DND-41 (cell line): Measurements from ENCODE around the gene EMC10.
"Not testable (repeated sequence)": the region's sequence is repeated elsewhere in the genome, so short reads cannot be mapped to it uniquely, and the experiment has no call there.

ENCODE experiments used
- ATAC-seq: fragments of 200-7000 bp; cut with Tn5 transposase; 3 replicates; pipeline ENCODE4 v1.9.1; 2021; ENCODE audit warnings: low read depth; ENCODE audit not compliant: insufficient read depth
- DNase-seq: peaks from one replicate; pipeline ENCODE4 v3.0.0-alpha.2; 2020
- H2AFZ ChIP-seq: 2 replicates; pipeline ENCODE4 v1.6.0; 2012; ENCODE audit warnings: low read depth, low read length
- H3K27ac ChIP-seq: 2 replicates; pipeline ENCODE4 v1.5.1; 2012; ENCODE audit warnings: low read length, inconsistent platforms
- H3K27me3 ChIP-seq: fragments of 200-600 bp; sonication (generic); 2 replicates; pipeline ENCODE4 v1.6.0; 2012; ENCODE audit warnings: low read length, mild to moderate bottlenecking, inconsistent platforms; ENCODE audit not compliant: insufficient read depth, poor library complexity
- H3K36me3 ChIP-seq: 2 replicates; pipeline ENCODE4 v1.5.1; 2012; ENCODE audit warnings: low read length, inconsistent platforms; ENCODE audit not compliant: insufficient read depth
- H3K4me1 ChIP-seq: 2 replicates; pipeline ENCODE4 v1.5.1; 2012; ENCODE audit warnings: mild to moderate bottlenecking, low read length; ENCODE audit not compliant: insufficient read depth
- H3K4me2 ChIP-seq: 2 replicates; pipeline ENCODE4 v1.6.0; 2012; ENCODE audit warnings: mild to moderate bottlenecking, moderate library complexity, low read length, inconsistent platforms; ENCODE audit not compliant: insufficient read depth
- H3K4me3 ChIP-seq, 2 experiments: fragments of 200-600 bp in 1 of 2; shearing (Covaris generic) in 1 of 2; 2 replicates each; pipeline ENCODE4 v1.5.1; 2012 to 2016; ENCODE audit warnings: inconsistent platforms in 2 of 2, low read length in 2 of 2, mild to moderate bottlenecking in 2 of 2, low read depth in 1 of 2, moderate library complexity in 1 of 2
- H3K79me2 ChIP-seq: 2 replicates; pipeline ENCODE4 v1.6.0; 2012; ENCODE audit warnings: low read length, inconsistent platforms; ENCODE audit not compliant: insufficient read depth
- H3K9ac ChIP-seq: 2 replicates; pipeline ENCODE4 v1.6.0; 2012; ENCODE audit warnings: low read depth, mild to moderate bottlenecking, inconsistent platforms, low read length, moderate library complexity
- H3K9me3 ChIP-seq: 2 replicates; pipeline ENCODE4 v1.5.1; 2012; ENCODE audit warnings: low read length, moderate library complexity, mild to moderate bottlenecking, inconsistent platforms; ENCODE audit not compliant: insufficient read depth, severe bottlenecking
- H4K20me1 ChIP-seq: 2 replicates; pipeline ENCODE4 v1.6.0; 2012; ENCODE audit warnings: low read length; ENCODE audit not compliant: insufficient read depth
- EZH2 ChIP-seq: IDR thresholded peaks from 3 replicates; pipeline ENCODE4 v1.6.1; 2012; ENCODE audit warnings: borderline replicate concordance, low read depth, mild to moderate bottlenecking, moderate library complexity, low read length, inconsistent platforms; ENCODE audit not compliant: severe bottlenecking
- TF ChIP-seq, protein P1 (sequence below): IDR thresholded peaks from 2 replicates; pipeline ENCODE4 v1.5.1; 2012; ENCODE audit warnings: borderline replicate concordance, low read length, moderate library complexity, mild to moderate bottlenecking; ENCODE audit not compliant: poor library complexity, severe bottlenecking; ENCODE audit errors: extremely low read depth

Gene EMC10

DNA sequence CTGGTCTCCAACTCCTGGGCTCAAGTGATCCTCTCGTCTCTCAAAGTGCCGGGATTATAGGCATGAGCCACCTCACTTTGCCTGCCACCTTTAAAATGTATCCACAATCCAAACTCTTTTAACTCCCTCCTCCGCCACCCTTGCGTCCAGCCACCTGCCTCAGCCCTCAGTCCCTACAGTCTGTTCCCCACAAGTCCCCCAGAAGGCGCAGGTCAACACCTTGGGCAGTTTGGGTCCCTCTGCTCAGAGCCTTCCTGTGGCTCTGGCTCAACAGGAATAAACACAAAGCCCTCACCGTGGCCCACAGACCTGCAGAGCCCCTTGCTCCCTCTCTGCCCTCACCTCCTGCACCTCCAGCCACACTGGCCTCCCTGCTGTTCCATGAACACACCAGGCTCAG, 7.5 kb upstream of the EMC10 start:
- no peaks in the 10 kb centered on the region for H3K27me3 ChIP-seq

DNA sequence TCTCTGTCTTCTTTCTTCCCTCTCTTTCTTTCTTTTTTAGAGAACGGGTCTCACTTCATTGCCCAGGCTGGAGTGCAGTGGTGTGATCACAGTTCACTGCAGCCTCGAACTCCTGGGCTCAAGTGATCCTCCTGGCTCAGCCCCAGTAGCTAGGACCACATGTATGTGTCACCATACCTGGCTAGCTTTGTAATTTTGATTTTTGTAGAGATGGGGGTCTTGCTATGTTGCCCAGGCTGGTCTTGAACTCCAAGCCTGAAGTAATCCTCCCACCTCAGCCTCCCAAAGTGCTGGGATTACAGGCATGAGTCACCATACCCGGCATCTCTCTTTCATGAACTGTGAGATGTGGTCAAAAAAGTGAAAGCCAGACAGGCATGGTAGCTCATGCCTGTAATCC, 3.0 kb upstream of the EMC10 start:
- not testable (repeated sequence) for H3K4me2 ChIP-seq, H2AFZ ChIP-seq, ATAC-seq, H3K27ac ChIP-seq, H3K27me3 ChIP-seq, H4K20me1 ChIP-seq, H3K79me2 ChIP-seq, H3K9ac ChIP-seq, H3K9me3 ChIP-seq, H3K4me3 ChIP-seq, H3K36me3 ChIP-seq, DNase-seq
- peaks cover 14% of the 10 kb centered on the region for H3K4me1 ChIP-seq

More for the DNA sequence above, 7.5 kb upstream of the EMC10 start:
- Histone ChIP-seq H3K36me3 (no peaks in the 10 kb centered on the region), H3K27ac (no peak overlapping the region), H3K9me3 (peaks cover 2% of the 10 kb centered on the region), H3K9ac (no peak overlapping the region), H3K79me2 (no peaks in the 10 kb centered on the region), H3K4me1 (no peaks in the 10 kb centered on the region), H3K4me2 (no peak overlapping the region), H2AFZ (no peak overlapping the region), H3K4me3 (no peak overlapping the region), H4K20me1 (no peaks in the 10 kb centered on the region)
- ATAC-seq (no peak), DNase-seq (no peak)
- TF ChIP-seq EZH2, result no peak
- TF ChIP-seq, protein P1, sequence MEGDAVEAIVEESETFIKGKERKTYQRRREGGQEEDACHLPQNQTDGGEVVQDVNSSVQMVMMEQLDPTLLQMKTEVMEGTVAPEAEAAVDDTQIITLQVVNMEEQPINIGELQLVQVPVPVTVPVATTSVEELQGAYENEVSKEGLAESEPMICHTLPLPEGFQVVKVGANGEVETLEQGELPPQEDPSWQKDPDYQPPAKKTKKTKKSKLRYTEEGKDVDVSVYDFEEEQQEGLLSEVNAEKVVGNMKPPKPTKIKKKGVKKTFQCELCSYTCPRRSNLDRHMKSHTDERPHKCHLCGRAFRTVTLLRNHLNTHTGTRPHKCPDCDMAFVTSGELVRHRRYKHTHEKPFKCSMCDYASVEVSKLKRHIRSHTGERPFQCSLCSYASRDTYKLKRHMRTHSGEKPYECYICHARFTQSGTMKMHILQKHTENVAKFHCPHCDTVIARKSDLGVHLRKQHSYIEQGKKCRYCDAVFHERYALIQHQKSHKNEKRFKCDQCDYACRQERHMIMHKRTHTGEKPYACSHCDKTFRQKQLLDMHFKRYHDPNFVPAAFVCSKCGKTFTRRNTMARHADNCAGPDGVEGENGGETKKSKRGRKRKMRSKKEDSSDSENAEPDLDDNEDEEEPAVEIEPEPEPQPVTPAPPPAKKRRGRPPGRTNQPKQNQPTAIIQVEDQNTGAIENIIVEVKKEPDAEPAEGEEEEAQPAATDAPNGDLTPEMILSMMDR, result no peak

DNA sequence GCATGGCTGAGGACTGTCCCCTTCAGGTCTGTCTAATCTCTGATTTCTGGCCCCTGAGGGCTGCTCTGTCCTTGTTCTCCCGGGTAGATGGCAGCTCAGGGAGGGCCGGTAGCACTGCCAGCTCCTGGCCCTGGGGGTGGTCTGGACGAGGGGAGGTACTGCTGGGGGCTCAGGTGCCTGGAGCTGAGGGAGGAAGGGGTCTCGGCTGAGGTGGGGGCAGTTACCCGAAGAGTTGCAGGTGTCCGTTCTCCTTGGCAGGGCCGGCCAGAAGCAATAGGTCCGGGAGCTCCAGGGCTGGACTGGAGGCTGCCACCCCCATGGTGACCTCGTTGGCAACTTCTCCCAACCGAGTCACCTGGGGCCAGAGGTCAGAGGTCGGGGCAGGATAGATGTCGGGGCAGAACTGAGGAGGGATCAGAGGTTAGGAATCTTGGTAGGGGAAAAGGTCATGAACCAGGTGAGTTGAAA, 1.2 kb upstream of the EMC10 start:
- peaks cover 14% of the 10 kb centered on the region for H3K4me1 ChIP-seq
- H3K27me3 ChIP-seq, result no peaks in the 10 kb centered on the region
- no peak overlapping the region for H2AFZ ChIP-seq
- no peak for TF ChIP-seq EZH2
- TF ChIP-seq, protein P1, result no peak
- H3K27ac ChIP-seq, result no peak overlapping the region
- H3K4me2 ChIP-seq, result no peak overlapping the region
- DNase-seq, result no peak
- H3K9ac ChIP-seq, result no peak overlapping the region
- no peak overlapping the region for H3K4me3 ChIP-seq
- peaks cover 4% of the 10 kb centered on the region; the same call in 1 of the 2 replicates for H3K36me3 ChIP-seq
- H4K20me1 ChIP-seq, result no peaks in the 10 kb centered on the region
- ATAC-seq, result no peak
- H3K79me2 ChIP-seq, result peaks cover 10% of the 10 kb centered on the region; the same call in 1 of the 2 replicates
- peaks cover 2% of the 10 kb centered on the region for H3K9me3 ChIP-seq

DNA sequence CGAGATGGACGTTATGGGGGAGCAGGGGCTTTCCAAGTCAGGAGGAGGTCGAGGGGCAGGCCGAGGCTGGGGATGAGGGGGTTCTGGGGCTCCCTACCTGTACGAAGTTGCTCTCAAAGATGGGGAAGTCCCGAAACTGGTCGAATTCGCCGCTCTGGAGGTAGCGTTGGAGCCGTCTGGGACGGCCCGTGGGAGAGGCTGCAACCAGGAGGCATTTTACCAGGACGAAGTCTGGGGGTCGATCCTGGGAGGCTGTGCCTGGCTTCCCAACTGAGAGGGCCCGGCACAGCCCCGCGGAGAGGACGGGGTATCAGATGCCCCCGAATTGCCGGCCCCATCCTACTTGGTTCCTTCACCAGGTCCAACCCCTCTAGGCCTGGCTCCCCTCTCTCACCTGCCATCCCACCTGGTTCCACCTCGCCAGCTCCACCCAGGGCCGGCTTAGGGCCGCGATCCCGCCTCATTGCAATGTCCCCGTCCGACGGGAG, 527 bp upstream of the EMC10 start:
- Histone ChIP-seq H3K9ac (no peak overlapping the region; the same call in 1 of the 2 replicates), H3K79me2 (peaks cover 10% of the 10 kb centered on the region; the same call in 1 of the 2 replicates), H2AFZ (peak overlapping the region; percentile 64), H3K36me3 (peaks cover 4% of the 10 kb centered on the region; the same call in 1 of the 2 replicates), H3K9me3 (peaks cover 2% of the 10 kb centered on the region), H3K27ac (no peak overlapping the region), H3K4me1 (peaks cover 14% of the 10 kb centered on the region), H3K4me2 (peak overlapping the region; percentile 52), H3K27me3 (no peaks in the 10 kb centered on the region), H4K20me1 (no peaks in the 10 kb centered on the region), H3K4me3 (peak overlapping the region in 1 of 2 experiments; percentile 64; a peak in 2 of 4 replicates)
- TF ChIP-seq, protein P1, result no peak
- no peak for TF ChIP-seq EZH2
- DNase-seq (no peak), ATAC-seq (no peak)
